Adipocyte (in vitro differentiated cells): ENCODE results near the gene GRIK4.

ENCODE experiments used
- DNase-seq: peaks from one replicate; pipeline ENCODE4 v3.0.0-alpha.2; 2015; ENCODE audit warnings: low read depth
- H3K27me3 ChIP-seq: replicated peaks from 2 replicates; pipeline ENCODE4 v1.7.0; 2013; ENCODE audit warnings: mild to moderate bottlenecking, low read length, moderate library complexity; ENCODE audit not compliant: control insufficient read depth, insufficient read depth
- H3K36me3 ChIP-seq: 2 replicates; pipeline ENCODE4 v1.7.0; 2013; ENCODE audit warnings: low read length, mild to moderate bottlenecking, moderate library complexity; ENCODE audit not compliant: control insufficient read depth, insufficient read depth, severe bottlenecking
- H3K4me1 ChIP-seq: 2 replicates; pipeline ENCODE4 v1.7.0; 2013; ENCODE audit warnings: mild to moderate bottlenecking, low read length, moderate library complexity; ENCODE audit not compliant: control insufficient read depth, insufficient read depth
- H3K4me3 ChIP-seq: 2 replicates; pipeline ENCODE4 v1.7.0; 2013; ENCODE audit warnings: mild to moderate bottlenecking, low read length, moderate library complexity
- H3K9ac ChIP-seq: 2 replicates; pipeline ENCODE4 v1.7.0; 2013; ENCODE audit warnings: mild to moderate bottlenecking, low read length, moderate library complexity
- H3K9me3 ChIP-seq: 2 replicates; pipeline ENCODE4 v1.7.0; 2013; ENCODE audit warnings: mild to moderate bottlenecking, low read length, moderate library complexity; ENCODE audit not compliant: control insufficient read depth

The GRIK4 gene

DNA sequence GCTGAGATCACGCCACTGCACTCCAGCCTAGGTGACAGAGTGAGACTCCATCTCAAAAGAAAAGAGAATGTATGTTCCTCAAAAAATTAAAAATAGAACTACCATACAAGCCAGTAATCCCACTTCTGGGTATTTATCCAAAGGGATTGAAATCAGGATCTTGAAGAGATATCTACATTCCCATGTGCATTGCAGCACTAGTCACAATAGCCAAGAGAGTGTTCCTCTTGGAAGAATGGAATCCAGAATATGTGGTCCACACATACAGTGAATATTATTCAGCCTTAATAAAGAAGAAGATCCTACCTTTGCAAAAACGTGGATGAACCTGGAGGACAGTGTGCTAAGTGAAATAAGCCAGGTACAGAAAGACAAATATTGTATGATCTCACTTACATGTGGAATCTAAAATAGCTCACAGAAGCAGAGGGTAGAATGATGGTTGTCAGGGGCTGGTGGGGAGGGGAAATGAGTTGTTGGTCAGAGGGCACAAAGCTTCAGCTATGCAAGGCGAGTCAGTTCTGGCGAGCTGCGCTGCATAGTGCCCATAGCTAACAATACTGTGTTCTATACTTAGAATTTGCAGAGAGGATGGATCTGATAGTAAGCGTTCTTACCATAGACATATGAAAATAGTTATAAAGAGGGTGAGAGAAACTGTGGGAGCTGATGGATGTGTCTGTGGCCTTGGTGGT, 32.1 kb downstream of the GRIK4 start:
- Histone ChIP-seq H3K36me3 (no peaks in the 10 kb centered on the region), H3K4me1 (peaks cover 24% of the 10 kb centered on the region), H3K4me3 (no peak overlapping the region), H3K9me3 (peaks cover 15% of the 10 kb centered on the region), H3K9ac (no peak overlapping the region), H3K27me3 (no peaks in the 10 kb centered on the region)
- no peak for DNase-seq

DNA sequence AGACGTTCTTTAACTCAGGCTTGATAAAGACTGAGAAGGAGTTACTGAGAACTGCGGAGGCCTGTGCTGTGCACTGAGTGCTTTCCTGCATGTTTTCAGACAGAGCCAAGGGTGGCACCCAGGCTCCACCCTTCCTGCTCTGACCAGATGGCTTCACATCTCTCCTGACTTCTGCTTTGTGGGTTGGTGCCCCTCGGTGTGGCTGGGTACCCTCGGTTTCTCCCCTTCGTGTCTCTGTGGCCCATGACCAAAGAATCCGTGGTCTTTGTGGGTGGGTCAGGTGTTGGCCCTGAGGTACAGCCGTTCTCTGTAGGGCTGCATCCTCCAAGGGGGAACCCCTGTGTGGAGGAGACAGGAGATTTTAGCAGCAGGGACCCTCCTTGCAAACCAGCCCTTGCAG, 34.3 kb downstream of the GRIK4 start:
- Histone ChIP-seq H3K36me3 (no peaks in the 10 kb centered on the region), H3K9me3 (peaks cover 15% of the 10 kb centered on the region), H3K9ac (no peak overlapping the region), H3K4me3 (no peak overlapping the region), H3K4me1 (peaks cover 26% of the 10 kb centered on the region), H3K27me3 (no peaks in the 10 kb centered on the region)
- DNase-seq, result no peak

GRCh38 chr11:120546312-120547205, 35.0 kb downstream of the GRIK4 start:
- Histone ChIP-seq H3K4me3 (peak overlapping the region; percentile 22), H3K27me3 (no peaks in the 10 kb centered on the region), H3K4me1 (peaks cover 26% of the 10 kb centered on the region), H3K9ac (peak overlapping the region; percentile 49), H3K36me3 (no peaks in the 10 kb centered on the region), H3K9me3 (peaks cover 10% of the 10 kb centered on the region)
- peak; percentile 91 for DNase-seq

DNA sequence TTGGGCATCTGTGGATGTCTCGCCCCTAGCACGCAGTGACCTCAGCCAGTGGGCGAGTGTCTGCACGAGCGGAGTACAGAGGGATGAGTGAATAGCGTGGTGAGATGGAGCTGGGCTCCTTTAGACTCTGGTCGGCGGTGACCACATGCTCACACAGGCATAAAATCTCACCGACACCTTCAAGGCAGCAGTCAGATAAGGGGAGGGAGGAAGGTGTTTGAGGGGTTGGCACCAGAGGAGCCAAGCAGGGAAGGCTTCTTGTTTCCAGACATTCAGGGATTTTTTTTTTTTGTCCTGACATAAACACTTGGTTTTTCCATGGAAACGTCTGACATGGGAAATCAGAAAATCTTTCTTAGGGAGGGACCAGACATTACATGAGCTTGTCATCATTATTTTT, 35.8 kb downstream of the GRIK4 start:
- Histone ChIP-seq H3K27me3 (no peaks in the 10 kb centered on the region), H3K4me1 (peaks cover 26% of the 10 kb centered on the region), H3K9me3 (peaks cover 2% of the 10 kb centered on the region), H3K4me3 (peak overlapping the region; percentile 22), H3K9ac (peak overlapping the region; percentile 49), H3K36me3 (no peaks in the 10 kb centered on the region)
- DNase-seq, result no peak

DNA sequence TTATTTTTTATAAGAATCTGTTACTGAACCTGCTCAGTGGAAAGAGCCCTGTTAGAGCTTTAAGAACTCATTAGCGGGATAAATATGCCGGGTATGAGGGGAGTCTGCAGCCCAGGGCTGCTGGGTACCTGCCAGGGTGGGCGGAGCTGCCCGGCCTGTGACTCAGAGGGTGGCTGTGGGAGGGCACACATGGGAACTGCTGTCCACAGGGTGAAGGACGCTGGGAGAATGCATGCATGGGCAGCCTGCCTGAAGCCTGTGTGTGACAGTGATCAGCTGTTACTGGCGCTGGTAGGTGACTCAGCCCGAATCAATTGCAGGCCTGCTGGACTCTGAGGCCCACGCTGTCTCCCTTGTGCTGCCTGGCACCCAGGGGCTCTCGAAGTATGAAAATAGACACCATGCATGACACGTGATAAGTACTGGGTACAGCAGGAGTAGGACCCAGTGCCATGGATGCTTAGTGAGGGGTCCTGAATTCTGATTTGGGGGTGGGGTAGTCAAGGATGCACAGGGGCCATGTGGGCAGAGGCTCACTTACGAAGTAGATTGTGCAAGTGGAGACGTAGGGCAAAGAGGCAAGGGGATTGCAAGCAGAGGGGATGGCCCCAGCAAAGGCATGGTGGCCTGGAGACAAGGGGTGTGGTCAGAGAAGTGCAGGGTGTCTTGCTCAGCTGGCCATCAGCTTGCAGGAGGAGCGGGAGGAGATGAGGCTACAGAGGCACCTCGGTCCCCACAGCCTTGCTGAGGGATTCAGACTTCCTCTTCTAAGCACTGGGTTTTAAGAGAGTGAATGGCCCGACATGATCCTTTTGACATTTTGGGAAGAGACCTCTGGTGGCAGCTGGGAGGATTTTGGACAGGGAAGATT, 36.5 kb downstream of the GRIK4 start:
- peaks cover 26% of the 10 kb centered on the region for H3K4me1 ChIP-seq
- no peaks in the 10 kb centered on the region for H3K36me3 ChIP-seq
- DNase-seq, result peak; percentile 96
- H3K9ac ChIP-seq, result peak overlapping the region; percentile 12
- H3K4me3 ChIP-seq, result peak overlapping the region; percentile 11
- H3K9me3 ChIP-seq, result no peaks in the 10 kb centered on the region
- H3K27me3 ChIP-seq, result no peaks in the 10 kb centered on the region

GRCh38 chr11:120548682-120549209, 37.2 kb downstream of the GRIK4 start:
- Histone ChIP-seq H3K9me3 (no peaks in the 10 kb centered on the region), H3K4me1 (peaks cover 26% of the 10 kb centered on the region), H3K9ac (peak overlapping the region; percentile 12), H3K27me3 (no peaks in the 10 kb centered on the region), H3K4me3 (no peak overlapping the region), H3K36me3 (no peaks in the 10 kb centered on the region)
- no peak for DNase-seq

GRCh38 chr11:120549346-120549745, 37.8 kb downstream of the GRIK4 start:
- DNase-seq, result no peak
- Histone ChIP-seq H3K4me3 (no peak overlapping the region), H3K27me3 (no peaks in the 10 kb centered on the region), H3K9me3 (no peaks in the 10 kb centered on the region), H3K4me1 (peaks cover 26% of the 10 kb centered on the region), H3K36me3 (no peaks in the 10 kb centered on the region), H3K9ac (no peak overlapping the region)

GRCh38 chr11:120550007-120550406, 38.5 kb downstream of the GRIK4 start:
- Histone ChIP-seq H3K4me1 (peaks cover 26% of the 10 kb centered on the region), H3K27me3 (no peaks in the 10 kb centered on the region), H3K9ac (no peak overlapping the region), H3K36me3 (no peaks in the 10 kb centered on the region), H3K4me3 (no peak overlapping the region), H3K9me3 (no peaks in the 10 kb centered on the region)
- DNase-seq, result no peak

DNA sequence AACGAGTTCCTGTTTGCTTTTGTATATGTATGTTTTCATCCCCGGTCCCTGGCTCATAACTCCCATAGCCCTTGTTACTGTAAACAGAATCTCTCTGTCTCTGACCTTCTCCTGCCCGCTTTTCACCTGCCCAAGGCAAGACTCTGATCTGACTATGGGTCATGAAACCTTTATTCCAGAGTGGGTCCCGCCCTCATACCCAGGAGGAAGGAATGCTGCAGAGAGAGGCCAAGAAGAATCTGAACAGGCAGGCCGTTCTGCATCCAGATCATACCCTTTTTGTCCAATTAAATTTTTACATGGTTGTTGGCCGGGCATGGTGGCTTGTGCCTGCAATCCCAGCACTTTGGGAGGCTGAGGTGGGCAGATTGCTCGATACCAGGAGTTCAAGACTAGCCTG, 39.6 kb downstream of the GRIK4 start:
- H3K4me3 ChIP-seq, result no peak overlapping the region
- H3K9me3 ChIP-seq, result no peaks in the 10 kb centered on the region
- DNase-seq, result no peak
- H3K36me3 ChIP-seq, result no peaks in the 10 kb centered on the region
- no peak overlapping the region for H3K9ac ChIP-seq
- H3K27me3 ChIP-seq, result peaks cover 5% of the 10 kb centered on the region
- peaks cover 25% of the 10 kb centered on the region for H3K4me1 ChIP-seq

GRCh38 chr11:120554766-120555432, 43.4 kb downstream of the GRIK4 start:
- Histone ChIP-seq H3K9me3 (no peaks in the 10 kb centered on the region), H3K4me3 (no peak overlapping the region), H3K9ac (no peak overlapping the region), H3K4me1 (no peaks in the 10 kb centered on the region), H3K36me3 (no peaks in the 10 kb centered on the region), H3K27me3 (peaks cover 7% of the 10 kb centered on the region)
- DNase-seq, result no peak
